HG03378 (cell line): ENCODE data around the gene KRTAP10-4.
"Not testable (repeated sequence)": the region's sequence is repeated elsewhere in the genome, so short reads cannot be mapped to it uniquely, and the experiment has no call there.

Source experiments
- ATAC-seq: cut with Tn5 transposase; IDR thresholded peaks from one replicate; pipeline ENCODE4 v1.9.1; 2021; ENCODE audit warnings: mild to moderate bottlenecking, moderate library complexity; ENCODE audit not compliant: unreplicated experiment

Gene KRTAP10-4, protein sequence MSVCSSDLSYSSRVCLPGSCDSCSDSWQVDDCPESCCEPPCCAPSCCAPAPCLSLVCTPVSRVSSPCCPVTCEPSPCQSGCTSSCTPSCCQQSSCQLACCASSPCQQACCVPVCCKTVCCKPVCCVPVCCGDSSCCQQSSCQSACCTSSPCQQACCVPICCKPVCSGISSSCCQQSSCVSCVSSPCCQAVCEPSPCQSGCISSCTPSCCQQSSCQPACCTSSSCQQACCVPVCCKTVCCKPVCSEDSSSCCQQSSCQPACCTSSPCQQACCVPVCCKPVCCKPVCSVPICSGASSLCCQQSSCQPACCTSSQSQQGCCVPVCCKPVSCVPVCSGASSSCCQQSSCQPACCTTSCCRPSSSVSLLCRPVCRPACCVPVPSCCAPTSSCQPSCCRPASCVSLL

DNA sequence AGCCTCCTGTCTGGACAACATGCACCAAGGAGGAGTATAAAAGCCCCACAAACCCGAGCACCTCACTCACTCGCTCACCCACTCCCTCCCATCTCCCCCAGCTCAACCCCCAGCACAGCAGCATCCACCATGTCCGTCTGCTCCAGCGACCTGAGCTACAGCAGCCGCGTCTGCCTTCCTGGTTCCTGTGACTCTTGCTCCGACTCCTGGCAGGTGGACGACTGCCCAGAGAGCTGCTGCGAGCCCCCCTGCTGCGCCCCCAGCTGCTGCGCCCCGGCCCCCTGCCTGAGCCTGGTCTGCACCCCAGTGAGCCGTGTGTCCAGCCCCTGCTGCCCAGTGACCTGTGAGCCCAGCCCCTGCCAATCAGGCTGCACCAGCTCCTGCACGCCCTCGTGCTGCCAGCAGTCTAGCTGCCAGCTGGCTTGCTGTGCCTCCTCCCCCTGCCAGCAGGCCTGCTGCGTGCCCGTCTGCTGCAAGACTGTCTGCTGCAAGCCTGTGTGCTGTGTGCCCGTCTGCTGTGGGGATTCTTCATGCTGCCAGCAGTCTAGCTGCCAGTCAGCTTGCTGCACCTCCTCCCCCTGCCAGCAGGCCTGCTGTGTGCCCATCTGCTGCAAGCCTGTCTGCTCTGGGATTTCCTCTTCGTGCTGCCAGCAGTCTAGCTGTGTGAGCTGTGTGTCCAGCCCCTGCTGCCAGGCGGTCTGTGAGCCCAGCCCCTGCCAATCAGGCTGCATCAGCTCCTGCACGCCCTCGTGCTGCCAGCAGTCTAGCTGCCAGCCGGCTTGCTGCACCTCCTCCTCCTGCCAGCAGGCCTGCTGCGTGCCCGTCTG, at the start of gene KRTAP10-4:
Gene KRTAP10-4 (plus strand): TSS at position 100 of the 827 bp plus-strand sequence. CDS start 30 bp downstream, at position 130.
- ATAC-seq, result not testable (repeated sequence)

DNA sequence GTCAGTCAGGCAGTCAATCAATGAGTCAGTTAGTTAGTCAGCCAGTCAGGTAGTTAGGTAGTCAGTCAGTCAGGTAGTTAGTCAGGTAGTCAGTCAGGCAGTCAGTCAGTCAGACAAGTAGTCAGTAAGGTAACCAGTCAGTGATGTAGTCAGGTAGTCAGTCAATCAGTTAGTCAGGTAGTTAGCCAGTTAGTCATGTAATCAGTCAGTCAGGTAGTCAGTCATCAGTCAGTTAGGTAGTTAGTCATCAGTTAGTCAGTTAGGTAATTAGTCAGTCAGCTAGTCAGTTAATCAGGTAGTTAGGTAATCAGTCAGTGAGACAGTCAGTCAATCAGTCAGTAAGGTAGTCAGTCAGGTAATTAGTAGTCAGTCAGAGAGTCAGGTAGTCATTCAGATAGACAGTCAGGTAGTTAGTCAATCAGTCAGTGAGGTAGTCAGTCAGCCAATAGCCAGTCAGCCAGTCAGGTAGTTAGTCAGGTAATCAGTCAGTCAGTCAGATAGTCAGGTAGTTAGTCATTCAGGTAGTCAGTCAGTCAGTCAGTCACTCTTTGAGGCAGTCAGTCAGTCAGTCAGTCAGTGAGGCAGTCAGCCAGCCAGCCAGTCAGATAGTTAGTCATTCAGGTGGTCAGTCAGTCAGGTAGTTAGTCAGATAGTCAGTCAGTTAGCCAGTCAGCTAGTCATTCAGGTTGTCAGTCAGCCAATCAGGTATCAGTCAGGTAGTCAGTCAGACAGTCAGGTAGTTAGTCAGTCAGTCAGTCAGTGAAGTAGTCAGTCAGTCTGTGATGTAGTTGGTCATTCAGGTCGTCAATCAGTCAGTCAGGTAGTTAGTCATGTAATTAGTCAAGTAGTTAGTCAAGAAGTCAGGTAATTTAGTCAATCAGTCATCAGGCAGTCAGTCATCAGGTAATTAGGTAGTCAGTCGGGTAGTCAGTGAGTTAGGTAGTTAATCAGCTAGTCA, 48.8 kb upstream of the KRTAP10-4 start:
- no peak for ATAC-seq

DNA sequence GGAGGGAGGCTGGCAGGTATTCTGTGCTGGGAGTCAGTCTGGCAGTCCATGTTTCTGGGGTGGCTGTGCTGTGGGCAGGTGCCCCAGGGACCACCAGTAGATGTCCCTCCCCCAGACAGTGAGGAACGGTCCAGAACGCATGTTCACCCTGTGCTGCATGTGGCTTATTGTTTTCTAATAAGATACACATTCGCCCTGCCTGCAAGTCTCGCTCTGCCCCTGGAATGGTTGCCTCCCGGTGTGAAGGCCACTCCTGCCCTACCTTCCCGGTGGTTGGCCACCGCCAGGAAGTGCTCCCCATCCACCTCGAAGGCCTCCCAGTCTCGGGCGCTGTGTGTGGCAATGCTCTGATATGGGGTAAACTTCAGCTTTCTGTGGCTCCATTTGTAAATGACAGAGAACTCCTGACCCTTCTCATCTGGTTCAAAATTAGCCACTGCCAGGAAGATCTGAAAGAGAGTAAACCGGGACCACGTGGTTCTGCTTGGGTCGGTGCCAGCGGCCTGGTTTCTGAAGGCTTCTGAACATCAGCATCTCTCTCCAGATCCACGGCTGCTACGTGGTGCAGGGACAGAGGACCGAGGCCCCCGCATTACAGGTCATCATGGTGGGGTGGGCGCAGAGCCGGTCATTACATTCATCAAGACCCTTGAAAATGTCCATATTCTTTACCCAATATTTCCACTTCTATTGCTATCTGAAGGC, 48.0 kb upstream of the KRTAP10-4 start:
- ATAC-seq, result no peak

GRCh38 chr21:44526096-44526997, 47.2 kb upstream of the KRTAP10-4 start:
- ATAC-seq, result no peak

GRCh38 chr21:44527156-44527982, 46.2 kb upstream of the KRTAP10-4 start:
- ATAC-seq, result no peak

GRCh38 chr21:44527983-44528633, 45.4 kb upstream of the KRTAP10-4 start:
- no peak for ATAC-seq

GRCh38 chr21:44528634-44528995, 44.9 kb upstream of the KRTAP10-4 start:
- no peak for ATAC-seq

DNA sequence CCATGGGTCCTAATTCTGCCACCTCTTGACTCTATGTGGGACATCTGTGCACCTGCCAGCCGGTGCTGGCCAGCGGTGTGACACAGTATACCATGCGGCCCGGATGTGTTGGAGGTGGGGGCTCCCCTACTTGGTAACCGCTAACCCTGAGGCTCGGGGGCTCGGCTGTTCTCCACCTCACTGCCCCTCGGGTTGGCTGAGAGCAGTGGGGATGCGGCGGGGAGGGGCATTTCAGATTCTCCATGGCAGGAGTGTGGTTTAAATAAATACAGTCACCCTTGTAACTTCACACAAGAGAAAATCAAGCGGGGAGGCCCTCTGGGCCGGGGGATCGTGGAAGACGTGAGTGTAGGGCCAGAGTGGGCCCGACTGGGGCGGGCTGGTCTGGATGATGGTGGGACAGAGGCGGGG, 44.5 kb upstream of the KRTAP10-4 start:
- ATAC-seq, result no peak

DNA sequence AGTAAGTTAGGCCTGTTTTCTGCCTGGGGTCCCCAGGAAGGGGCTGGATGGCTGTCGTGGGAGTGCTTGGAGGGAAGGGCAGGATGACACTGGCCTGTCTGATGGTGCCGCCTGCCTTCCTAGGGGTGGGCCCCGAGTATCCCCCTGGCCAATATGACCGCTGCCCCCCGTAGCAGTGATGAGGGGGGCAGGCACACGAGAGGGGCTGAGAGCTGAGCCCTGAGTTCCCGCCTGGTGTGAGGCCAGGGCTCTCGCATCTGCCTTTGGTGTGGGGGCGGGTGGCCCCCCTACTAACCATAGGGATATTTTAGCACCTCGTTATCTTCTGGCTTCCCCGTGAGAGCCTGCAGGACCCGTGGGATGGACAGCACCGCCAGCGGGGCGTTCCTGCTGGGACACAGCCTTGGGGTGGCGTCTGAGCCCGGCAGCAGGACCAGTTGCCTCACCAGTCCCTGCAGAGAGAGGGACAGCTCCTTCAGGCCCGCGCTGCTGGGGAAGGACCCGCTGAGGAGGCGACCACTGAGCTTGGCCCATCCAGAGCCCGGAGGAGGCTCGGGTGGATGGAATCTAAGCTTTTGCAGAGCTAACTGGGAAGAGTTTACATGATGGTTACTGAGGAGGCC, 43.9 kb upstream of the KRTAP10-4 start:
- no peak for ATAC-seq

DNA sequence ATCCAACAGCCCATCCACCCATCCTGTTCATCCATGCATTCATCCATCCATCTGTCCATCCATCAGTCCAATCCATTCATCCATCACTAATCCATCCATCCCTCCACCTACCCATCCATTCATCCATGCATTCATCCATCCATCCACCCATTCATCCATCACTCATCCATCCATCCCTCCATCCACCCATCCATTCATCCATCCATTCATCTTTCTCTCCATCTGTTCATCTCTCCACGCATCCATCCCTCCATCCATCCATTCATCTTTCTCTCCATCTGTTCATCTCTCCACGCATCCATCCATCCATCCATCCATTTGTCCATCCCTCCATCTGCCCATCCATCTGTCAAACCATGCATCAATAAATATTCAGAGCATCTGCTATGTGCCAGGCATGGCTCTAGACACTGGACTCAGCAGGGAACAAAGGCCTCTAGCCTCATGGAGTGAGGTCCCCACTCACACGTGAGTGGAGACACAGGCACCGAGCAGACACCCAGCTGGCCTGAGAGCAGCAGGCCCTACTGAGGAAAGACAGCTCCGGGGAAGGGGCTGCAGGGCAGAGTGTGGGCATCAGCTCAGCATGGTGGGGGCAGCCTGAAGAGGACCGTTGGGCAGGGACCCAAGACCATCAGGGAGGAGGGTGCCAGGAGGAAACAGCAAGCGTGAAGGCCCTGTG, 43.2 kb upstream of the KRTAP10-4 start:
- no peak for ATAC-seq

- no peak for ATAC-seq
These were observed 42.5 kb upstream of the KRTAP10-4 start for GRCh38 chr21:44530903-44531605.

DNA sequence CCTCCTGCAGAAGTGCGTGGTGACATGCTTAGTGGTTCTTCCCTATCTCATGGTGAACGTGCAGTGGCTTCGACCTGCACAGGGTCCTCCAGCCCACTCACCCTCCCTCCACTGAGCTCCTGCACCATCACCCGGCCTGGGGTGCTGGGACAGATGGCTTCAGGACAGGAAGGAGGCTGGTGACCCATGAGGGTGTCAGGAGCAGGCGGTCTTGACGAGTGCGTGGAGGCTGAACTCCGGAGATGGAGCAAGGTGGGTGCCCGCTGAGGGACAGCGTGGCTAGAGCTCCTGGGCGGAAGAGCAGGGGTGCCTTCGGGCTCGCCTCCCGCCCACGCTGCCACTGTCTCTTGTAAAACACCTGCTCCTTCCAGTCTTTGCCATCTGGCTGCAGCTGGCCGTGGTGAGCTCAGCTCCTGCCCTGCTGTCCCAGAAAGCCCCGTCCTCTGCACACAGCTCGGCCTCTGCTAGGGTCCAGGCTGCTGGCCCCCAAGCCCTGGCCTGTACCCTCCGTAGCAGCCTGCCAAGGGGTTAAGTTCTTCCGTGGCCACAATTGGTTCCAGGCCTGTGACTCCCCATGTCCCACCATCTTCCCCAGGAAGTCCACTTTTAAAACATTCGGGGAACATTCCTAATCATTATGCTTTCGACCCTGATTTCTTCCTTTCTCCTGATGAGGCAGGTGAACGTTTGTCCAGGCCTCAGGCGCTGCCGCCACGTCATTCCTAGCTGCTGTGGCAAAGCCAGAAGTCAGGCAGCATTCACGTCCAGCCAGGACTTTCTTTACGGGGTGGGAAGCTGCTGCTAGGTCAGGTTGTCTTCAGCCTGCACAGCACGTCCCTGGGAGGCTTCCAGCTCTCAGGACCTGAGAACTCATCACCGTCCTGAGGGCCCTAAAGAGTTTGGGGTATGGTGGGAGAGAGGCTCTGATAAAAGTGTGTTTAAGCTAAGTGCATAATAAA, 41.6 kb upstream of the KRTAP10-4 start:
- ATAC-seq, result no peak

GRCh38 chr21:44532712-44533111, 40.8 kb upstream of the KRTAP10-4 start:
- no peak for ATAC-seq

- no peak for ATAC-seq
These were observed 40.2 kb upstream of the KRTAP10-4 start for GRCh38 chr21:44533121-44533890.
